Ovary (tissue), 3 donors: Measurements from ENCODE around the gene EEF1G.

Source experiments
- EP300 ChIP-seq: sonication (generic); formaldehyde crosslinking; IDR thresholded peaks from one replicate; pipeline ENCODE4 v1.6.1; 2017; ENCODE audit warnings: antibody characterized with exemption
- POLR2A ChIP-seq: fragments of 450-650 bp; IDR thresholded peaks from one replicate; pipeline ENCODE4 v1.6.1; 2017; ENCODE audit warnings: antibody characterized with exemption, mild to moderate bottlenecking, moderate library complexity
- TF ChIP-seq, protein P1 (sequence below), 3 donors: fragments of 450-650 bp in 2 of 3; fragments of 200-600 bp in 1 of 3; IDR thresholded peaks; one replicate each; pipeline versions ENCODE4 v1.5.1 to v1.8.0; 2016 to 2022; ENCODE audit warnings: antibody characterized with exemption in 3 of 3, mild to moderate bottlenecking in 1 of 3
- donor health status: DM: no; HTN: no; CAD: no.

DNA sequence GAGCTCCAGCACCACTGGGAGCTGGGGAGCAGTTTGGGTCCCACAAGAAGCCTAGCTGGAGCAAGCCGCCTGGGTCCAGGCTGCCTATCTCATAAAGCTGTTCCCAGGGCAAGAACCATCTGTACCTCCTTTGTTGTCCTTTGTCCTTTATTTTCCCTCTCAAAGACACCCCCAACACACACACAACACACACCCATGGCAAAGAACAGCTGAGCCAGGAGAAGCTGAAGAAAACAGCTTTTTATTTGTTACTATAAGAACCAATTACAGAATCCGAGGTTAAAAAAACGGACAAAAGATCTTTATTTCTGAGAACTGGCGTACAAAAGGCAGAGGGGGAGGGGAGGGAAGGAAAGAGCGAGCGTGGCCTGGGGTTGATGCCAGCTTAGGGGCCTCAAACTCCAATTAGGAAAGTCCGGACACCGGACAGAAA, 19.3 kb upstream of the EEF1G start:
- no peak for TF ChIP-seq EP300
- TF ChIP-seq, protein P1, sequence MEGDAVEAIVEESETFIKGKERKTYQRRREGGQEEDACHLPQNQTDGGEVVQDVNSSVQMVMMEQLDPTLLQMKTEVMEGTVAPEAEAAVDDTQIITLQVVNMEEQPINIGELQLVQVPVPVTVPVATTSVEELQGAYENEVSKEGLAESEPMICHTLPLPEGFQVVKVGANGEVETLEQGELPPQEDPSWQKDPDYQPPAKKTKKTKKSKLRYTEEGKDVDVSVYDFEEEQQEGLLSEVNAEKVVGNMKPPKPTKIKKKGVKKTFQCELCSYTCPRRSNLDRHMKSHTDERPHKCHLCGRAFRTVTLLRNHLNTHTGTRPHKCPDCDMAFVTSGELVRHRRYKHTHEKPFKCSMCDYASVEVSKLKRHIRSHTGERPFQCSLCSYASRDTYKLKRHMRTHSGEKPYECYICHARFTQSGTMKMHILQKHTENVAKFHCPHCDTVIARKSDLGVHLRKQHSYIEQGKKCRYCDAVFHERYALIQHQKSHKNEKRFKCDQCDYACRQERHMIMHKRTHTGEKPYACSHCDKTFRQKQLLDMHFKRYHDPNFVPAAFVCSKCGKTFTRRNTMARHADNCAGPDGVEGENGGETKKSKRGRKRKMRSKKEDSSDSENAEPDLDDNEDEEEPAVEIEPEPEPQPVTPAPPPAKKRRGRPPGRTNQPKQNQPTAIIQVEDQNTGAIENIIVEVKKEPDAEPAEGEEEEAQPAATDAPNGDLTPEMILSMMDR (IDR thresholded peaks at IDR 0.05) = no peak
- TF ChIP-seq POLR2A = no peak
